Measurements from ENCODE around the gene CNTNAP5.

CNTNAP5 gene

DNA sequence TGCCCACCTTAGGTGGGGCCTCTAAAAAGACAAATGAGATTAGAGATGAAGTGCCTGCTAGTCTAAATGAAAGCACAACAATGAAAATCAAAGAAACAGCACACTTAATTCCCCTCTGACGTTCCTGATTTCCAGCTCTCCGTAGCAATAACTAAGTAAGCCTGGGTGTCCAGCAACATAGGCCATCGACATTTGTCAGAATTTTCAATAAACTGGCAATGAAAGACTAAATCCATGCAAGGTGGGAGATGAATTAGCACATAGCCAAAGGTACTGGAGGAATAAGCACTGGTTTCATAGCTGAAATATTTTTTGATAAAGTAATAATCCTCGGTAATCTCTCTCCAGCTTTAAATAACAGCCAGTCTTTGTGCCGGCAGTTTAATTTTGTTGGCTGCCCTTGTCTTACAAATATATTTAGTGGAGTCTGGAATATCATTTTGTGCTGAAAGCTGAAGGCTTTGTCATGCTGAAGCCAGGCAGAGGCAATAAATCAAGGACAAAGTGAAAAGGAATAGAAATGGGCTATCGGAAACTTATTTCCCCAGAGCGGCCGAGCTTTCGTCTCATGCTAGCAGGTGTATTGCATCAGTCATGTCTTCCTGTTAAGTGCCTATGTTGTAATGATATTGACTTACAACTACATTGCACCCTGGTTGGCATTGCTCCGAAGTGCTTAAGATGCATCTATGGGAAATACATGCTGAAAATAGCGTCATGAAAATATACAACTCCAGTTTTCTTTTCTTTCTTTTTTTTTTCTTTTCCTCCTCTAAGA, 790.1 kb downstream of the CNTNAP5 start:
- DNase-seq (ENCODE audit: low spot score), result no peak

GRCh38 chr2:124816007-124816406, 790.9 kb downstream of the CNTNAP5 start:
- no peak for DNase-seq (ENCODE audit: low spot score)

DNA sequence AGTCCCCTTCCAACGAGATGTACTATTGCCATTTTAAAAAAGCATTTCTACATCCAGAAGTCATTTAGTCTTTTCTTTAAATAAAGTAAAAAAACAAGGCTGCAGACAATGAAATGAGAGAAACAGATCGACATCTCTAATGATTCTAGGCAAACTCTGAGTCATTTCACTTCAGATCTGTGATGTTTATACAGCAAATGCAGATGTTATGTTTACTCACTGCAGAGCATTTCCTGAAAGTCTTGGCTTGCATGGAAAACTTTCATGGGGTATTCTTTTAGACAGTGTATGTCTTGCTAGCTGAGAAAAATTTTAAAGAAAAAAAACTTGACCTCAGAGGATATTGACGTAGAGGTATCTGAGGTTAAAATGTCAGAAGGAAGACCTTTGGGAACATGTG, 797.4 kb downstream of the CNTNAP5 start:
- no peak for DNase-seq (ENCODE audit: low spot score)

- no peak for DNase-seq (ENCODE audit: low spot score)
These were observed 799.4 kb downstream of the CNTNAP5 start for GRCh38 chr2:124824441-124824840.

DNA sequence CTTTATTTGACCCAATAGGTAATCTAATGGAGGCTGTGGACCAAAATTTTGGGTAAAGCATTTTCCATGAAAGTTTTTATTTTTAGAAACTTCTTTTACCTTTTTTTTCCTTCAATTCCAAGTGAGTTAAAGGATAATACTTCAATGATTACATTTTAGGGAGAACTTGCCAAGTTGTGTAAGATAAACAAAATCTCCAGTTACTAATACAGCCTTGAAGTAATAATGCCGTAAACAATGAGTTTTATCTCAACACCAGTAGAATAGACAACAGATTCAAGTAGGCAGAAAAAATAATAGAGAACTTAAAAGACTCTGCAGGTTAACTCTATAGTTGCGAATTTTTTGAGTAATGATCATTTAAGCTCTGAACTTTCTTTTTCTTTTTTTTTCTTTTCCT, 807.4 kb downstream of the CNTNAP5 start:
- DNase-seq (ENCODE audit: low spot score), result no peak

GRCh38 chr2:124834331-124834730, 809.2 kb downstream of the CNTNAP5 start:
- no peak for DNase-seq (ENCODE audit: low spot score)

- DNase-seq (ENCODE audit: low spot score), result no peak
These were observed 810.2 kb downstream of the CNTNAP5 start for GRCh38 chr2:124835331-124835730.

DNA sequence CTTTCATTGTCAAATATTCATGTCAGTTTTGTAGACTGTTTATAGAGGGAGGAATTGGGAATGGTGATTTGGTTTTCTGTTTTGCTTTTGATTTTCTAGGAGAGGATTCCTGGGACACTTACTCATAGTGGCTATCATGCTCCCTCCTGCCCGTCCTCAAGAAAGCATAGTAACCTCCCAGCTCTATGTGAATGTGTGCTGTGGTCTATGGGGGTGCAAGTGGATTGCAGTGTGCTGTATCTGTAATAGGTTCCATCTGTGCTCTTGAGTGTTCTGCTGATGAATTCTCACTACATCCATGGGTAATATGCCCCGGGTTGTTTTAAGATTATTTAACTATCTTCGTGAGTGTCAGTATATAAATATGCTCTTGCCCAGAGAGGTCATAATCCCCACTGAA, 811.3 kb downstream of the CNTNAP5 start:
- no peak for DNase-seq (ENCODE audit: low spot score)

GRCh38 chr2:124837496-124837895, 812.4 kb downstream of the CNTNAP5 start:
- no peak for DNase-seq (ENCODE audit: low spot score)

- no peak for DNase-seq (ENCODE audit: low spot score)
These were observed 813.3 kb downstream of the CNTNAP5 start for GRCh38 chr2:124838406-124838805.

DNA sequence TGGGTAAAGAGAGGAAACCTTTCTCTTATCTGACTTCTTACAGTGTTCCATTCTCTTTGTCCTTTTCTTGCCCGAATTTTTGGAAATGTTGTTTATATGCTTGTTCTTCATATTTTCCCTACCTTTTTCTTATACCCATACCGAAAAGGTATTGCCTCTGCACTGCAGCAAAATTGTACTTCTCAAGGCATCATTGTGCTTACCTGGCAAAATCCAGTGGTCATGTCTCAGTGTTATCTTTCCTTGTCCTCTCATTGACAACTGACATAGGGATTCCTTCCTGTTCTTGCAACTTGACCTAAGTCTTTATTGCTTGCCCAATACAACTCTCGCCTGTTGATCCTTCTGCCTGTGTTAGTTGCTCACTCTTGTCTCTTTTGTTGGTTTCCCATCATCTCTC, 842.2 kb downstream of the CNTNAP5 start:
- DNase-seq (ENCODE audit: low spot score), result no peak

- DNase-seq (ENCODE audit: low spot score), result no peak
These were observed 849.1 kb downstream of the CNTNAP5 start for GRCh38 chr2:124874219-124874618.

DNA sequence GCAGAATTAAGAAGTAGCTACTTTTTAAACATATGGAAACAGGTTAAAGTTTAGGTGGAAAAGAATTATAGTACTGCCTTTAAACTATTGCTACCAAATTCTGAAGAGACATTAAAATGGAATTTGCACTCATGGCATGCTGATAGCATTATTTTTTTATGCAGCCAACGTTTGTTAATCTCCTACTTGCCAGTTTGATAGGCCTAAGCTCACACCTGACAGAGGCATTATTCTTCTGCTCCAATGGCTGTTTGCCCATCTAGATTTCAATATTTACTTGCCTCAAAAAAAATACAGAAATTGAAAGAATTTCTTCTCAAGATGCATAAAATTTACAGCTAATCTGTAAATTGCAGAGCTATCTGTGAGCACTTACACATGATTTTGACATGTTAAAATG, 849.6 kb downstream of the CNTNAP5 start:
- DNase-seq (ENCODE audit: low spot score), result no peak

GRCh38 chr2:124875627-124876244, 850.6 kb downstream of the CNTNAP5 start:
- no peak for DNase-seq (ENCODE audit: low spot score)

DNA sequence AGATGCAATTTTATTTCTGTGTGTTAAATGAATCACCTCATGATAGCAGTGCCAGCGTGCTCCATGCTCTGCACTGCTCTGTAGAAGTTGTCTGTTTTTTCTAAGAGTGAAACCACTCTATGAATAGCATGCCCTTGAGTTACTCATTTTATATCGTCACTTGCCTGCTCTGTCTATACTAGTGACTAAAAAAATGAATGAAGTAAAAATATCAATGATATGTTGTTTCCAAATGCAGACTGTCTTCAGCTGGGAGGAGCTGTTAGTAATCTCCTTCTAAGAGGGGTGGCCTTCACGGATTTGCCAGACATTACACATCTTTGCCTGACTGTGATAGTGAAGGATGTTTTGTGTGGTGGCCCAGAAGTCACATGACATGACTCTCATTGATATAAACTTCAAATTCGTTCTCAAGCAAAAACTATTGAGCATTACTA, 852.1 kb downstream of the CNTNAP5 start:
- no peak for DNase-seq (ENCODE audit: low spot score)

- DNase-seq (ENCODE audit: low spot score), result no peak
These were observed 854.6 kb downstream of the CNTNAP5 start for GRCh38 chr2:124879640-124880039.

- DNase-seq (ENCODE audit: low spot score), result no peak
These were observed 855.9 kb downstream of the CNTNAP5 start for GRCh38 chr2:124880995-124881394.

DNA sequence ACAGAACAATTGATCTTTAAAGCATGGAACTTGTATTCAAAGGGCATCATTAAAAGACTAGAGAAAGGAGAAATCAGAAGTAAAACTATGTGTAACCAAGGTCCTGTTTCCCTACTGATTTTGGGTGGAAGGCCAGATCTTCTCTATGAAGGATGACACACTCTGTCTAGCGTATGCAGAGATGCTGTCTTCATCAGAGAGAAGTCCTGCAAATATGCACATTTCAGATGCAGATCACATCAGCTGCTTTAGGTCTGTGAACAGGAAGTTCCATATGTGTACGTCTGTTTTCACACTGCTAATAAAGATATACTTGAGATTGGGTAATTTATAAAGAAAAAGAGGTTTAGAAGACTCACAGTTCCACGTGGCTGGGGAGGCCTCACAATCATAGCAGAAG, 857.3 kb downstream of the CNTNAP5 start:
- DNase-seq (ENCODE audit: low spot score), result no peak

DNA sequence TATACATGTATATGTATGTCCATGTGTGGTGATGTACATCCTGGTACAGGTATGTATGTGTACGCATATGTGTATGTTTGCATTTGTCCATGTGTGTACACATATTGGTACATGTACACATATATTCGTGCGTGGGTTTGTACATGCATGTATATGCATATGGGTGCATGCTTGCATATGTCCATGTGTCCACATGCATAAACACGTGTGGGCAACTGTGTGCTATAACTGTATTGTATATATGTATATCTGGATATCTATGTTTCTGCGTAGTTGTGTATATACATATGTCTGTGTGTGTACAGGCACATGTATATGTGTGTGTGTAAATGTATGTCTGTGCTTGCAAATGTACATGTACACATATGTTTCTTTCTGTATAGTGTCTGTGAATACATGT, 858.5 kb downstream of the CNTNAP5 start:
- DNase-seq (ENCODE audit: low spot score), result no peak

- no peak for DNase-seq (ENCODE audit: low spot score)
These were observed 859.2 kb downstream of the CNTNAP5 start for GRCh38 chr2:124884315-124884714.

- no peak for DNase-seq (ENCODE audit: low spot score)
These were observed 861.1 kb downstream of the CNTNAP5 start for GRCh38 chr2:124886216-124886615.

DNA sequence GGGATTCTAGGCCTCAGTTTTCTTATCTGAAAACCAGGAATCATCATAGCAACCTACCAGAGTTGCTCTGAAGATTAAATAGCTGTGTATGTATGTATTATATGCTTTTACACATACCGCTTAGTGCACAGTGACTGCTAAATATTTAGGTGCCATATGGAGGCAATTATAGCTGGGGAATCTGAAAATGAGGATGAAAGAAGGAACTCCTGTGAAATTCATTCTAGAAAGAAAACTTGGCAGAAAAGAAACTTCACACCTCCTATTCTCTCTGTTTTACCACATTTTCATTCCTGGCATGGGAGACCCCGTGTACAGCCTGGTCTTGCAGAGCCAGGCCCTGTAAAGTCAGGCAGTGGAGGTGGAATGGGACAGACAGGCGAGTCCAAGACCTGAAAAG, 862.4 kb downstream of the CNTNAP5 start:
- no peak for DNase-seq (ENCODE audit: low spot score)

GRCh38 chr2:124888431-124888830, 863.3 kb downstream of the CNTNAP5 start:
- no peak for DNase-seq (ENCODE audit: low spot score)

GRCh38 chr2:124894199-124894598, 869.1 kb downstream of the CNTNAP5 start:
- DNase-seq (ENCODE audit: low spot score), result no peak

Data from Ammon's horn (tissue), 1 donor.